CD1c-positive myeloid dendritic cell (primary cell): ENCODE data around the gene CDC25B.
"Not testable (repeated sequence)": the region's sequence is repeated elsewhere in the genome, so short reads cannot be mapped to it uniquely, and the experiment has no call there.

Experiments used
- DNase-seq: peaks from one replicate; pipeline ENCODE4 v3.0.0-alpha.2; 2016; ENCODE audit errors: extremely low spot score

CDC25B gene

GRCh38 chr20:3828798-3829197, 32.7 kb downstream of the CDC25B start:
- no peak for DNase-seq

GRCh38 chr20:3829891-3830290, 33.8 kb downstream of the CDC25B start:
- not testable (repeated sequence) for DNase-seq

GRCh38 chr20:3836132-3836531, 40.0 kb downstream of the CDC25B start:
- no peak for DNase-seq

- DNase-seq: no peak
Observed at GRCh38 chr20:3839328-3839727, 43.2 kb downstream of the CDC25B start.

- not testable (repeated sequence) for DNase-seq
Observed at GRCh38 chr20:3840201-3840600, 44.1 kb downstream of the CDC25B start.

GRCh38 chr20:3842348-3842930, 46.3 kb downstream of the CDC25B start:
- no peak for DNase-seq

- peak; percentile 18 for DNase-seq
Observed at GRCh38 chr20:3843490-3843889, 47.4 kb downstream of the CDC25B start.

- DNase-seq: not testable (repeated sequence)
Observed at GRCh38 chr20:3843990-3844619, 48.0 kb downstream of the CDC25B start.

GRCh38 chr20:3846378-3846739, 50.2 kb downstream of the CDC25B start:
- DNase-seq: no peak

GRCh38 chr20:3846740-3847428, 50.8 kb downstream of the CDC25B start, which contains the start of gene MAVS:
MAVS (plus strand) TSS chr20:3846834; CDS start chr20:3854625, 7,791 bp downstream.
- peak; percentile 92 for DNase-seq

GRCh38 chr20:3847429-3847940, 51.4 kb downstream of the CDC25B start:
- DNase-seq: peak; percentile 21

GRCh38 chr20:3848565-3848964, 52.5 kb downstream of the CDC25B start:
- no peak for DNase-seq

GRCh38 chr20:3854462-3854871, 58.4 kb downstream of the CDC25B start:
- DNase-seq: peak; percentile 17
